ENCODE results near the gene HEBP1.

DNA sequence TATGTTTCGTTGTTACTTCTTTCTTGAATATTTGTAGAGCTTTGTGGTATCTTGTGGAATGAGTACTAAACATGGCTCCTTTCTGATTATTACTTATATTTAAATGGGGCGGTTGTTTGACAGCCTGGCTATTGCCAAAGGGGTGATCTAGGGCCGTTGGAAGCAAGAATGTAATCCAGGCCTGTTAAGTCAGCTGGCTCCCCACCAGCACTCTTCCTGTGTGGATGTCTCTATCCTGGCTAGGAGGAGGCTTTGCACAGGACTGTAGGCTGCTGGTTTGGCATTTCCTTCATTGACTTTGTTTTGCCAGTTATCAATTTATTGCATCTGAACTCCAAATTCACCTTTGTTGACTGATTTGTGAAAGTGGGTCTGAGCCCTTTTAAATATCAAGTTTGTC, 49.8 kb upstream of the HEBP1 start:
- TF ChIP-seq, protein P1, sequence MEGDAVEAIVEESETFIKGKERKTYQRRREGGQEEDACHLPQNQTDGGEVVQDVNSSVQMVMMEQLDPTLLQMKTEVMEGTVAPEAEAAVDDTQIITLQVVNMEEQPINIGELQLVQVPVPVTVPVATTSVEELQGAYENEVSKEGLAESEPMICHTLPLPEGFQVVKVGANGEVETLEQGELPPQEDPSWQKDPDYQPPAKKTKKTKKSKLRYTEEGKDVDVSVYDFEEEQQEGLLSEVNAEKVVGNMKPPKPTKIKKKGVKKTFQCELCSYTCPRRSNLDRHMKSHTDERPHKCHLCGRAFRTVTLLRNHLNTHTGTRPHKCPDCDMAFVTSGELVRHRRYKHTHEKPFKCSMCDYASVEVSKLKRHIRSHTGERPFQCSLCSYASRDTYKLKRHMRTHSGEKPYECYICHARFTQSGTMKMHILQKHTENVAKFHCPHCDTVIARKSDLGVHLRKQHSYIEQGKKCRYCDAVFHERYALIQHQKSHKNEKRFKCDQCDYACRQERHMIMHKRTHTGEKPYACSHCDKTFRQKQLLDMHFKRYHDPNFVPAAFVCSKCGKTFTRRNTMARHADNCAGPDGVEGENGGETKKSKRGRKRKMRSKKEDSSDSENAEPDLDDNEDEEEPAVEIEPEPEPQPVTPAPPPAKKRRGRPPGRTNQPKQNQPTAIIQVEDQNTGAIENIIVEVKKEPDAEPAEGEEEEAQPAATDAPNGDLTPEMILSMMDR (IDR thresholded peaks at IDR 0.05; ENCODE audit: low read depth, low read length, missing input control): no peak
- TF ChIP-seq YY1 (IDR thresholded peaks at IDR 0.05) (no peak), SP1 (IDR thresholded peaks at IDR 0.05) (no peak), HNF4G (IDR thresholded peaks at IDR 0.05) (no peak), GABPA (IDR thresholded peaks at IDR 0.05 in 1 of 2, conservative IDR thresholded peaks at IDR 0.05 in 1 of 2) (no peak), FOXA1 (IDR thresholded peaks at IDR 0.05) (no peak)
- TF ChIP-seq, protein P2, sequence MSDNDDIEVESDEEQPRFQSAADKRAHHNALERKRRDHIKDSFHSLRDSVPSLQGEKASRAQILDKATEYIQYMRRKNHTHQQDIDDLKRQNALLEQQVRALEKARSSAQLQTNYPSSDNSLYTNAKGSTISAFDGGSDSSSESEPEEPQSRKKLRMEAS (IDR thresholded peaks at IDR 0.05): no peak
- TF ChIP-seq, protein P3, sequence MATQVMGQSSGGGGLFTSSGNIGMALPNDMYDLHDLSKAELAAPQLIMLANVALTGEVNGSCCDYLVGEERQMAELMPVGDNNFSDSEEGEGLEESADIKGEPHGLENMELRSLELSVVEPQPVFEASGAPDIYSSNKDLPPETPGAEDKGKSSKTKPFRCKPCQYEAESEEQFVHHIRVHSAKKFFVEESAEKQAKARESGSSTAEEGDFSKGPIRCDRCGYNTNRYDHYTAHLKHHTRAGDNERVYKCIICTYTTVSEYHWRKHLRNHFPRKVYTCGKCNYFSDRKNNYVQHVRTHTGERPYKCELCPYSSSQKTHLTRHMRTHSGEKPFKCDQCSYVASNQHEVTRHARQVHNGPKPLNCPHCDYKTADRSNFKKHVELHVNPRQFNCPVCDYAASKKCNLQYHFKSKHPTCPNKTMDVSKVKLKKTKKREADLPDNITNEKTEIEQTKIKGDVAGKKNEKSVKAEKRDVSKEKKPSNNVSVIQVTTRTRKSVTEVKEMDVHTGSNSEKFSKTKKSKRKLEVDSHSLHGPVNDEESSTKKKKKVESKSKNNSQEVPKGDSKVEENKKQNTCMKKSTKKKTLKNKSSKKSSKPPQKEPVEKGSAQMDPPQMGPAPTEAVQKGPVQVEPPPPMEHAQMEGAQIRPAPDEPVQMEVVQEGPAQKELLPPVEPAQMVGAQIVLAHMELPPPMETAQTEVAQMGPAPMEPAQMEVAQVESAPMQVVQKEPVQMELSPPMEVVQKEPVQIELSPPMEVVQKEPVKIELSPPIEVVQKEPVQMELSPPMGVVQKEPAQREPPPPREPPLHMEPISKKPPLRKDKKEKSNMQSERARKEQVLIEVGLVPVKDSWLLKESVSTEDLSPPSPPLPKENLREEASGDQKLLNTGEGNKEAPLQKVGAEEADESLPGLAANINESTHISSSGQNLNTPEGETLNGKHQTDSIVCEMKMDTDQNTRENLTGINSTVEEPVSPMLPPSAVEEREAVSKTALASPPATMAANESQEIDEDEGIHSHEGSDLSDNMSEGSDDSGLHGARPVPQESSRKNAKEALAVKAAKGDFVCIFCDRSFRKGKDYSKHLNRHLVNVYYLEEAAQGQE (IDR thresholded peaks at IDR 0.05): no peak
- TF ChIP-seq, protein P4, sequence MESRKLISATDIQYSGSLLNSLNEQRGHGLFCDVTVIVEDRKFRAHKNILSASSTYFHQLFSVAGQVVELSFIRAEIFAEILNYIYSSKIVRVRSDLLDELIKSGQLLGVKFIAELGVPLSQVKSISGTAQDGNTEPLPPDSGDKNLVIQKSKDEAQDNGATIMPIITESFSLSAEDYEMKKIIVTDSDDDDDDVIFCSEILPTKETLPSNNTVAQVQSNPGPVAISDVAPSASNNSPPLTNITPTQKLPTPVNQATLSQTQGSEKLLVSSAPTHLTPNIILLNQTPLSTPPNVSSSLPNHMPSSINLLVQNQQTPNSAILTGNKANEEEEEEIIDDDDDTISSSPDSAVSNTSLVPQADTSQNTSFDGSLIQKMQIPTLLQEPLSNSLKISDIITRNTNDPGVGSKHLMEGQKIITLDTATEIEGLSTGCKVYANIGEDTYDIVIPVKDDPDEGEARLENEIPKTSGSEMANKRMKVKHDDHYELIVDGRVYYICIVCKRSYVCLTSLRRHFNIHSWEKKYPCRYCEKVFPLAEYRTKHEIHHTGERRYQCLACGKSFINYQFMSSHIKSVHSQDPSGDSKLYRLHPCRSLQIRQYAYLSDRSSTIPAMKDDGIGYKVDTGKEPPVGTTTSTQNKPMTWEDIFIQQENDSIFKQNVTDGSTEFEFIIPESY (IDR thresholded peaks at IDR 0.05): no peak
